ENCODE measurements around the gene SMG5. TPM values are rescaled to one million over a fixed set of nuclear protein-coding genes. Genes with fewer than 3 reads are reported as not detected.

Gene SMG5
- total RNA-seq, 4 donors from 2014 or later, result 52.3 to 96.1 (median 69.4) TPM

DNA sequence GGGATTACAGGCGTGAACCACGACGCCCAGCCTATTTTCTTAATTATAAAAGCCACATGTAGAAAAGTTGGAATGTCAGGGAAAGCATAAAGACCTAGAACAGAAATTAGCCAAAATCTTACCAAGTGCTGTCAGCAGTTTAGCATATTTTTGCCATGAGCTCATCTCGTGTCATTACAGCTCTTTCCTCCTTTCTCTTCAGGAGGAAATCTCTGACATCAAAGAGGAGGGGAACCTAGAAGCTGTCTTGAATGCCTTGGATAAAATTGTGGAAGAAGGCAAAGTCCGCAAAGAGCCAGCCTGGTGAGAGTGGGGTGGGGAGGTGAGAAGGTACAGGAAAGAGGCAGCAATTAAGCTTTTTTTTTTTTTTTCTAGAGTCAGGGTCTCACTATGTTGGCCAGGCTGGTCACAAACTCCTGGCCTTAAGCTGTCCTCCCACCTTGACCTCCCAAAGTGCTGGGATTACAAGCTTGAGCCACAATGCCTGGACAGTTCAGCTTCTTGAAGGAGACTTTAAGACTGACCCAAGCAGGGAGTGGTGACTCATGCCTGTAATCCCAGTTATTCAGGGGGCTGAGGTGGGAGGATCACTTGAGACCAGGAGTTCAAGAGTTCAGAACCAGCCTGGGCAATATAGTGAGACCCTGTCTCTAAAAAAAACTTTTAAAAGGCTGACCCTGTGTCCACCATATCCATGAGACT is 49.0 kb downstream of the SMG5 start:
- no peak overlapping the region for H3K4me3 ChIP-seq
- H3K27me3 ChIP-seq, result no peaks in the 10 kb centered on the region
- H3K27ac ChIP-seq (replicated peaks in 1 of 4), result no peak overlapping the region
- peaks cover 0 to 18% (median 14%) of the 10 kb centered on the region in 4 donors for H3K4me1 ChIP-seq
- peaks cover 21 to 72% (median 55%) of the 10 kb centered on the region in 4 donors for H3K36me3 ChIP-seq
- H3K9me3 ChIP-seq, result no peaks in the 10 kb centered on the region
- TF ChIP-seq POLR2AphosphoS5 (IDR thresholded peaks at IDR 0.05), result no peak
- no peak for TF ChIP-seq EP300 (IDR thresholded peaks at IDR 0.05)
- TF ChIP-seq POLR2A (IDR thresholded peaks at IDR 0.05; ENCODE audit: low read depth), result no peak
- TF ChIP-seq, protein P1, sequence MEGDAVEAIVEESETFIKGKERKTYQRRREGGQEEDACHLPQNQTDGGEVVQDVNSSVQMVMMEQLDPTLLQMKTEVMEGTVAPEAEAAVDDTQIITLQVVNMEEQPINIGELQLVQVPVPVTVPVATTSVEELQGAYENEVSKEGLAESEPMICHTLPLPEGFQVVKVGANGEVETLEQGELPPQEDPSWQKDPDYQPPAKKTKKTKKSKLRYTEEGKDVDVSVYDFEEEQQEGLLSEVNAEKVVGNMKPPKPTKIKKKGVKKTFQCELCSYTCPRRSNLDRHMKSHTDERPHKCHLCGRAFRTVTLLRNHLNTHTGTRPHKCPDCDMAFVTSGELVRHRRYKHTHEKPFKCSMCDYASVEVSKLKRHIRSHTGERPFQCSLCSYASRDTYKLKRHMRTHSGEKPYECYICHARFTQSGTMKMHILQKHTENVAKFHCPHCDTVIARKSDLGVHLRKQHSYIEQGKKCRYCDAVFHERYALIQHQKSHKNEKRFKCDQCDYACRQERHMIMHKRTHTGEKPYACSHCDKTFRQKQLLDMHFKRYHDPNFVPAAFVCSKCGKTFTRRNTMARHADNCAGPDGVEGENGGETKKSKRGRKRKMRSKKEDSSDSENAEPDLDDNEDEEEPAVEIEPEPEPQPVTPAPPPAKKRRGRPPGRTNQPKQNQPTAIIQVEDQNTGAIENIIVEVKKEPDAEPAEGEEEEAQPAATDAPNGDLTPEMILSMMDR (IDR thresholded peaks at IDR 0.05), result no peak
- intact Hi-C loops (cut with DNase I), result no loop called here
- WGBS, result 84% methylated on average over 5 of the region's 5 CpGs
- no peak for DNase-seq (ENCODE audit: extremely low spot score)

DNA sequence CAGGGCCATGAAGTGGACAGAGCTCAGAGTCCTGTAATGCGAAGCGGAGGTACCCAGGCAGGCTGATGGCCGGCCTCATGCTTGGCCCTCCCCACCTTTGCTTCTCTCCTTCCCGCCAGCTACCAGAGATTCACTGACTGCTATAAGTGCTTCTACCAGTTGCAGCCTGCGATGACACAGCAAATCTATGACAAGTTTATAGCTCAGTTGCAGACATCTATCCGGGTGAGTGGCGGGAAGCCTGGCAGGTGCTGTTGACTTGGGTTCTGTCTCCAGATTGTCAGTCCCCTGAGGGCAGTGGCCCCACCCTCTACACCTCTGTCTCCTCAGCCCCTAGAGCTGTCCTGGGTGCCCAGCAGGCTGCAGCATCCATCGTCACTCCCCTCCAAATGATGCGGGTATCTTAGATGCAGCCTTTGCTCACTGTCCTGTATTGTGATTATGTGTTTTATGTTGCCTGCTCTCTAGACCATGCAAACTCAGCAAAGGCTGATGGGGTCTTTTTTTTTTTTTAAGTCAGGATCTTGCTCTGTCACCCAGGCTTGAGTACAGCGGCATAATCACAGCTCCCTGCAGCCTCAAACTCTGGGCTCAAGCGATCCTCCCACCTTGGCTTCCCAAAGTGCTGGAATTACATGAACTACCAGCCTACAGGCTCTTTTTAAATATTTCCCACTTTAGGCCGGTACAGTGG is 50.3 kb downstream of the SMG5 start:
- intact Hi-C loops (cut with DNase I), result no loop called here
- no peak for DNase-seq (ENCODE audit: extremely low spot score)
- no peak overlapping the region for H3K27ac ChIP-seq (replicated peaks in 1 of 4)
- H3K4me3 ChIP-seq, result no peak overlapping the region
- TF ChIP-seq POLR2AphosphoS5 (IDR thresholded peaks at IDR 0.05) (no peak), EP300 (IDR thresholded peaks at IDR 0.05) (no peak)
- TF ChIP-seq, protein P1 (IDR thresholded peaks at IDR 0.05), result no peak
- no peaks in the 10 kb centered on the region for H3K27me3 ChIP-seq
- peaks cover 0 to 18% (median 14%) of the 10 kb centered on the region in 4 donors for H3K4me1 ChIP-seq
- no peaks in the 10 kb centered on the region for H3K9me3 ChIP-seq
- peaks cover 16 to 70% (median 47%) of the 10 kb centered on the region in 4 donors for H3K36me3 ChIP-seq
- 97% methylated on average over 12 of the region's 12 CpGs for WGBS

DNA sequence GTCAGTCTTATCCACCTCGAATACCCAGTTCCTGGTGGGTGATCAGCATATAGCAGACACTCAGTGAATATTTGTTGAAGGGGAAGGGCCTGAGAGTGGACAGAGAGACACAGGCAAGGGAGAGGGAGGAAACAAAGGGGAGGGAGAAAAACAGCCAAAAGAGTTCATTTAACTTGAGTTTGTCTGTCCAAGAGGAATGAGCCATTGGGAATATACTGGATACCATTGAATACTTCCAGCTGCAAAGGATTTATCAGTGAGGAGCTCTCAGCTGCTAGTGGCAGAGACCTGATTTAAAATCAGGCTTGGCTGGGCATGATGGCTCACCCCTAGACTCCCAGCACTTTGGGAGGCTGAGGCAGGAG is 52.2 kb downstream of the SMG5 start:
- 59% methylated on average over 1 of the region's 1 CpG for WGBS
- H3K4me1 ChIP-seq, result peaks cover 2 to 20% (median 18%) of the 10 kb centered on the region in 4 donors
- peaks cover 3 to 68% (median 42%) of the 10 kb centered on the region in 4 donors for H3K36me3 ChIP-seq
- H3K9me3 ChIP-seq, result no peaks in the 10 kb centered on the region
- intact Hi-C loops (cut with DNase I), result no loop called here
- TF ChIP-seq EP300 (IDR thresholded peaks at IDR 0.05) (no peak), POLR2AphosphoS5 (IDR thresholded peaks at IDR 0.05) (no peak), POLR2A (IDR thresholded peaks at IDR 0.05; ENCODE audit: low read depth) (no peak)
- TF ChIP-seq, protein P1 (IDR thresholded peaks at IDR 0.05), result no peak
- no peak for DNase-seq (ENCODE audit: extremely low spot score)
- no peaks in the 10 kb centered on the region for H3K27me3 ChIP-seq
- H3K27ac ChIP-seq (replicated peaks in 1 of 4), result peak overlapping the region in 1 of 4 donors; percentile 55
- no peak overlapping the region for H3K4me3 ChIP-seq

- no peaks in the 10 kb centered on the region for H3K9me3 ChIP-seq
- 55% methylated on average over 11 of the region's 11 CpGs for WGBS
- peaks cover 3 to 63% (median 40%) of the 10 kb centered on the region in 4 donors for H3K36me3 ChIP-seq
- no peak overlapping the region for H3K4me3 ChIP-seq
- no peak for DNase-seq (ENCODE audit: extremely low spot score)
- H3K27ac ChIP-seq (replicated peaks in 1 of 4), result peak overlapping the region in 1 of 4 donors; percentile 55
- intact Hi-C loops (cut with DNase I), result no loop called here
- peaks cover 7 to 25% (median 23%) of the 10 kb centered on the region in 4 donors for H3K4me1 ChIP-seq
- no peaks in the 10 kb centered on the region for H3K27me3 ChIP-seq
- TF ChIP-seq POLR2AphosphoS5 (IDR thresholded peaks at IDR 0.05), result no peak
- TF ChIP-seq, protein P1 (IDR thresholded peaks at IDR 0.05), result no peak
- no peak for TF ChIP-seq POLR2A (IDR thresholded peaks at IDR 0.05; ENCODE audit: low read depth)
- no peak for TF ChIP-seq EP300 (IDR thresholded peaks at IDR 0.05)
Observed at GRCh38 chr1:156229809-156230472, 52.7 kb downstream of the SMG5 start.

All from esophagus muscularis mucosa (tissue), 4 donors.